Activated CD4-positive, alpha-beta T cell treated with anti-CD3 and anti-CD28 coated beads for 4 hours (primary cell): Measurements from ENCODE around the gene GARS1.
"Not testable (repeated sequence)": the region's sequence is repeated elsewhere in the genome, so short reads cannot be mapped to it uniquely, and the experiment has no call there.

Source experiments
- DNase-seq, 2 donors: peaks; one replicate each; pipeline ENCODE4 v3.0.0-alpha.2; 2020

Gene GARS1

DNA sequence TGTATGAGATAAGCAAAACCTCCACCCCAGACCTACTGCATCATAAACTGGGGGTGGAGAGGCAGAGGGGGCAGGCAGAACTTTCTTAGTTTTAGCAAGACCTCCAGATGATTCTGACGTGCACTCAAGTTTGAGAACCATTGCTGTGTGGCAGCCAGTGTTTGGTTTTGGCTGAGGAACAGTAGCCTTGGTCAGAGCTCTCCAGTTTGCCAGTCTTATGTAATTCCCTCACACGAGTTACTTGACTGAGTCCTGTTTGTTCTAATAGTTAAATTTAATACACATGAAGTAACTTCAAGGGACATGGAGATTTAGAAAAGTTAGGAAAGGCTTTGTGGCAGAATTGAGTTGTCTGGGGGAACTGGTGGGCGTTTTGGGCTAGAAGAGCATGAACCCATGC, 38.5 kb downstream of the GARS1 start:
- no peak for DNase-seq

GRCh38 chr7:30634193-30634626, 39.5 kb downstream of the GARS1 start:
- DNase-seq = no peak

DNA sequence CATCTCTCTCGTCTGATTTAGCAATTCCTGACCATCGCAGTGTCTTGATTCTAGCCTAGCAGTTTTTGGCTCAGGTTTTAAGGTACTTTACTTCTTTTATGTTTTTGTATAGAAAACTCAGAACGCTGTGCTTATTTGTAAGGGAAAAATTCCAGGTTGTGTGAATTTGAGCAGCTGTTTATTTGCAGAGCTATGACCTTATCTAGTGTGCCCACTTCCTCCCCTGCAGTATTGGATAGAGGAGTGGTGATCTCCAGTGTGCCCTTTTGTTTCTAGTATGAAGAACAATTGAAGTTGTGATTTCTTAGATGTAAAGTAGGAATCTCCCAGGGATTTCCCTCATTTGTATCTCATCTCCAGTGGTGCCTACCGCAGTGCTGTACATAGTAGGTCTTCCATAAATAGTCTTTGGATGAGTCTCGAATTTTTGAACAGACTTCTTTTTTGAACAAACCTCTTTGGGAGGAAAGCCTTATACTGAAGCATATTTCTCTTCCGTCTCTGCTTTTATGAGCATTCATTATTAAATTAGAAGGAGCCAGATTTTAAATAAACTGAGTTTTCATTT, 40.0 kb downstream of the GARS1 start:
- DNase-seq = no peak

DNA sequence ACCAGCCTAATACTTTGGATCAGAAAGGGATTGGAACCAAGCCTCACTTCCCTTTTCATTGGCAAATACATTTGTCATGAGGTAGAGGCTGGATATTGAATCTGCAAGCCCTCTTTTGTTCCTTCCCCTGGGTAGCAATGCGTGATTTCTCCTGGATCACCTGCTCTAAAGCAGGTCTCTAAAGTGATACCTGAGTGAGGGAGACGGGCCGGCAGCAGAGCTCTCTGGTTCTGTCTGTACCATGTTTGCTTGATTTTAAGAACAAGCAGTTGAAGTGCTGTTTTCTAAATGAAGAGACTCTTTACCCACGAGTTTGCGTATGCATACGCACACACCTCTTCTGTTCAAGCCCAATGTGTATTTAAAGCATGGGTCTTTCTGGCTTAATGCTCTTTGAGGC, 41.1 kb downstream of the GARS1 start:
- DNase-seq = no peak

DNA sequence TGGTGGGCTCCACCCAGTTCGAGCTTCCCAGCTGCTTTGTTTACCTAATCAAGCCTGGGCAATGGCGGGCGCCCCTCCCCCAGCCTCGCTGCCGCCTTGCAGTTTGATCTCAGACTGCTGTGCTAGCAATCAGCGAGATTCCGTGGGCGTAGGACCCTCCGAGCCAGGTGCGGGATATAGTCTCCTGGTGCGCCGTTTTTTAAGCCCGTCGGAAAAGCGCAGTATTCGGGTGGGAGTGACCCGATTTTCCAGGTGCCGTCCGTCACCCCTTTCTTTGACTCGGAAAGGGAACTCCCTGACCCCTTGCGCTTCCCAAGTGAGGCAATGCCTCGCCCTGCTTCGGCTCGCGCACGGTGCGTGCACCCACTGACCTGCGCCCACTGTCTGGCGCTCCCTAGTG, 47.6 kb downstream of the GARS1 start:
- DNase-seq = not testable (repeated sequence)

GRCh38 chr7:30642789-30643188, 48.1 kb downstream of the GARS1 start:
- DNase-seq = no peak

DNA sequence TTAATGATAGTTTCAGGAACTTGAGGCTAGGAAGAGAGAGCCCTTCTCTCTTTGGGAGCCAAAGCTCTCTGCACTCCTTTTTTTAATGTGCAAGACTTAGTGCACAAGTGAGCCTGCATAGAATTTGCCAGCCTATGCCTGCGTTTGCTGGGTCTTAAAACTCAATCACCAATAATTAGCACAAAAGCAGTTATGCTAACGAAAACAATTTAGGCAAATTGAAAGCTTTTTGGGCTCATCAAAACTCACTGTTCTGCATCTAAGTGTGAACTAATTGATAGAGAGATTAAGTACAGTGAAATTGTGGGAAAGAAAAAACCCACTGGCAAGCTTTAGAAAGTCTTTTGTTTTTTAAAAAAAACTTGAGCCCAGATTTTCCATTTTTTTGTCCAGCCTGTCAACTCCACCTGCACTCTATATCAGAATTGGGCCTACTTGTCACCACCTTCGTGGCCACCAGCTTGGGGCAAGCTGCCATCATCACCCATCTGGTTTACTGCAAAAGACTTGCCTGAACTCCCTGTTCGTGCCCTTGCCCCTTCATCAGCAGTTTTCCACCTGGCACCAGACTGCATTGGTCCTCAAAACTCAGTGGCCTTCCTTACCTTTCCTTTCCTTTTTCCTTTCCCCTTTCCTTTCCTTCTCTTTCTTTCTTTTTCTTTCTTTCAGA, 49.7 kb downstream of the GARS1 start:
- no peak for DNase-seq

- DNase-seq = no peak
Measured at GRCh38 chr7:30645661-30646060, 51.0 kb downstream of the GARS1 start.

DNA sequence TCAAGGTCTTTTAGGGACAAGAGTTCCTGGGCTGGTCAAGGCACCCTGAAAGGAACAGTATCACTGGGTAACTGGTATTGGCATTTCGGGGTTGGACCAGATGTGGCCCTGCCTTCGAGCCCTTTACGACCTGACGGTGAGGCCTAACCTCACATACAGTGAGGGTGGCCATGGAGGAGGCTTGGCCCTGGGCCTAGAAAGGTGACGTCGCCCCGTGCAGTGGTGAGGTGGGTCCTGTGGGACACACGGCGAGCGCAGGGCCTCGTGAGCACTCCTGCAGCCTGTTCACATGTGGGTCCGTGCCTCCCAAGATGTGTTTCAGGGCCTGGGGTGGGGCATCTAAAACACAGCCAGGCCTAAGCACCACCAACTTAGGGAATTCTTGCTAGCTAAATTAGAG, 51.5 kb downstream of the GARS1 start:
- no peak for DNase-seq

DNA sequence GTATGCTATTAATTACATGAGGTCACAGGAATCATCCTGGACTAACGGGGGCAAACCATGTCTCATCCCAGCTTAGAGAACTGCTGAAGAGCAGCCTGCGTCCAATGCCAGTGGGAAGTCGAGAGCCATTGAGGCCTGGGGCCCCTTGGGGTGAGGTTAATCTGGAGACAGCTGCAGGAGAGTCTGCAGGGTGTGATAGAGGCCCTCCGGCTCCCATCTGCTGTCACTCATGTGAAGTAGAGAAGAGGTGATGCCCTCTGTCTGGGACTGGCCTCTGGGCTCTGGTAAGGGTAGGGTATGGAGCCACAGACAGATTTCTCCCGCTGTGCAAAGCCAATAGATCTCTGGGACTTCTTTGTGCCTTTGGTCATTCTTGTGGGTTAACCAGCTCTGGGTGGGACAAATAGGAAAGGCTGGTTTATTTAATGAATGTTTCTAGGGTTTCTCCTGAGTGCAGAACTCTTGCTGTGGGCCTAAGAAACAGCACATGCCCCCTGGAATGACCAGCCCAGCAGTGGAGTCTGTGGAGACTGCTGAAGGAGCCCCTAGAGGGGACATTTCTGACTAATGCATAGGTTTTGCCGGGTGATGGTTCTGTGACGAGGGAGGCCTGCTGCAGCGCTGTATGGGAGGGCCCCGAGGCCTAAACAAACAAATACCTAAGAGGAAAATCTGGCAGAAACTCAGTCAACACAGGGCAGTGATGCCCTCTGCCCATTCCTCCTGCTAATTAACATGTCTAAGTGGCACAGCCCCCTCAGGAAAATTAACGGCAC, 53.1 kb downstream of the GARS1 start:
- no peak for DNase-seq

DNA sequence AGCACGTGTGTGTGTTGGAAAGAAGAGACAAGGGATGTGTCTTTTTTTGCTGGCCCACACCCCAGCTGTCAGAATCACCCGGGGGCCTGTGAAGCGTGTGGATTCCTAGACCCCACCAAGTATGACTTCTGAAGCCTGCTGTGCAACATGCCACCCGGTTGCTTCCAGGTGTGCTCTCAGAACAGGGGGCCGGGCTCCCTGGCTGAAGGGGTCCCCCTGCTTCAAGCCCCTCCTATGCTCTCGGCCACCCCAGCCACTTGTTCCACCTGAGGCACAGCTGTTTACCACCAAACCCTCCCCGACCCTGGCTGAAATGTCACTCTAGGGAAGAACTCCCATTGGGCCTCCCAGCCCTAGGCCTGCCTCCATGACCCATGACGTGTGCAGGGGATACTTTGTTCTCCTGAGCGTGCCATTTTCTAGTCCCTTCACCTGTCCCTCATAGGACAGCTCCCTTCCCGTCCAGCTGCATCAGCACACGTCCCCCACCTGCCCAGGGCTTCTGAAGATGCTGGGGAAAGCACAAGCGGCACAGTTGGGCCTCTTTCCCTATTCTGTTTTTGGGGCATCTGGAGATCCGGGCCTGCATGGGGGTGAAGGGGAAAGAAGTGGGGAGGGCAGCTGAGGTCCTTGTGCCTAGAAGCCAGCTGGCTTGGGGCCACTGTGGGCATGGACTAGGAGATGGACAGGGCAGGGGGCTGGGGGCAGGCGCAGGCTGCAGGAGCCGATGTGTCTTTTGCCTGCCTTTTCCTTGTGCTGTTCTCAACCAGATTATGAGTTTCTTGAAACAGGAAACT, 54.3 kb downstream of the GARS1 start:
- no peak for DNase-seq

GRCh38 chr7:30649717-30650420, 55.2 kb downstream of the GARS1 start:
- no peak for DNase-seq

DNA sequence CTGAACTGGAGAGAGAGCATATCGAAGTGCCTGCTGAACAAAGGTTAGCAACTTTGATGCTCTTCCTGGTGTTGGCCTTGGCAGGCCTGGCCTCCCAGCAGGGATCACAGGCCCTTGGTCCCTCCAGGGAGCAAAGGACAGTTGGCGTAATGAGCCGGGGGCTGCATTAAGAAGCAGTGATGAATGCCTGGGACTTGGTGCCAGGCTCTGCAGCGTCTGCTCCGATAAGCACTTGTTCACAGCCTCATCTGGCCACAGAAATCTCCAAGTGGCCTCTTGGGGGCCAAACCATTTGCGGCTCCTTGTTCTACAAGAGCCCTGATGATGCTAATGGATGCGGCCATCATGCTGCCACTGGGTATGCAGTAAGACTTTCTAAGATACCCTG, 55.7 kb downstream of the GARS1 start:
- DNase-seq = no peak

DNA sequence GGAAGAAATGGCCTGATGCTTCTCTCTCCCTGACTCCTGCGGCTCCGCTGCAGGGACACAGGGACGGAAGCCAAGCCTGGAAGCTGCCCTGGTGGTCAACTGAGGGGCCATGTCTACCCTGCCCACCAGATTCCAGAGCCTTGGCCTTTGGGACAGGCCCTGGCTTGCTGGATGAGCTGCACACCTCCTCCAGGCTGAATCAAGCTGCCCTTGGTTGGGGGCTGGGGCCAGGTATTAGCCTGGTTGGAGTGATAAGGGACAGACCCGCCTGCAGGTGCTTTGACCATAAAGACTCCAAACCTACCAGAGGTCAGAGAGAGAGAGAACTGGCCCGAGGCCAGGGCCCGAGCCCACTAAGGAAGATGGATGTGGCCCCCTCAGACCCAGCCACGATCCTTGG, 57.5 kb downstream of the GARS1 start:
- DNase-seq = no peak

GRCh38 chr7:30652698-30653641, 58.3 kb downstream of the GARS1 start:
- no peak for DNase-seq

DNA sequence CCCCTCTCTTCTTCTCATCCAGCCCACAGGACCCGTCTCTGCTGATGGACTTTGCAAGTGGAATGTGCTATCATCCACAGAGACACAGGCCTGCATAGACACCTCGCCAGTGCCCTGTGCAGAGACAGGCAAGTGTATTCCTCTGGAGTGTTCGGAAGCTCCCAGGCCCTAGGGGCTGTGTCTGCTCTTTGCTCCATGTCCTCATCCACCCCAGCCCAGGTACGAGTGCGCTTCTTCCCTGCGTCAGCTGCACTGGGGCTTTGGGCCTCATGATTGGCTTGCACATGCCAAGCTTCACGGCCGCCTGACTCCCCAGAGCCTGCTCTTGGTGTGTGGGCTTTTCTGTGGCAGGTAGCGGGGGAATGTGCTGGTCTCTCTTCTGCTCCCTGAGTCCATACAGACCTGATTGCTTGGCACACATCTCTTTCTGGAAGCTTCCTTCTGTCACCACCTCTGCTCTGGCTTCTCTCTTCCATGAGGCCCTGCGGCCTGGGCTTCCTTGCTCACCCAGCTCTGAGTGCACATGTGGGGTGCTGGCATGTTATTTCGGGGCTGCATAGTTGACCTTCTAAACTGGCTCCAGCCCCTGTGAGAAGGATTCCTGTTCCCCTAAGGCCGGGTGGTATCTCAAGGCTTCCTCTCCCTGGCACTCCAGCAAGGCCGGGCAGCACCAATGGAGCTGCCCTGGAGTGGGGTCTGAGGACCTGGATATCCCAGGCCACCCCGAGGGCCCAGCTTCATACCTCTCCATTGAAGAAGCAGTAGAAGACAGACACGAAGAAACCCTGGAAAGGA, 59.8 kb downstream of the GARS1 start:
- DNase-seq = no peak

- DNase-seq = no peak
Measured at GRCh38 chr7:30655096-30655970, 60.7 kb downstream of the GARS1 start.

GRCh38 chr7:30656006-30656957, 61.6 kb downstream of the GARS1 start:
- no peak for DNase-seq
